WERI-Rb-1 (cell line): ENCODE data around the gene MRM3.

Experiments
- DNase-seq: peaks from one replicate; pipeline ENCODE4 v3.0.0-alpha.2; 2020
- H3K27ac ChIP-seq: fragments of 250-450 bp; sonication (Bioruptor Pico); 2 replicates; pipeline ENCODE4 v1.5.1; 2020; ENCODE audit warnings: mild to moderate bottlenecking, moderate library complexity
- H3K27me3 ChIP-seq: fragments of 250-450 bp; sonication (Bioruptor Pico); 2 replicates; pipeline ENCODE4 v1.5.1; 2021; ENCODE audit warnings: mild to moderate bottlenecking, low read depth, moderate library complexity; ENCODE audit not compliant: insufficient read depth, severe bottlenecking
- H3K36me3 ChIP-seq: fragments of 250-450 bp; sonication (Bioruptor Pico); 2 replicates; pipeline ENCODE4 v1.5.1; 2020; ENCODE audit warnings: mild to moderate bottlenecking, moderate library complexity
- H3K4me3 ChIP-seq: 2 replicates; pipeline ENCODE4 v1.5.1; 2011; ENCODE audit warnings: low read depth, mild to moderate bottlenecking, control low read depth, low read length
- H3K9me3 ChIP-seq: fragments of 250-450 bp; sonication (Bioruptor Pico); 2 replicates; pipeline ENCODE4 v1.5.1; 2021; ENCODE audit warnings: mild to moderate bottlenecking, moderate library complexity; ENCODE audit not compliant: severe bottlenecking
- CTCF ChIP-seq: IDR thresholded peaks from 2 replicates; pipeline ENCODE4 v1.5.1; 2011; ENCODE audit warnings: low read depth, mild to moderate bottlenecking, control low read depth, inconsistent platforms, low read length

MRM3 gene

GRCh38 chr17:806781-807522 lies 24.8 kb downstream of the MRM3 start:
- Histone ChIP-seq H3K36me3 (peaks cover 46% of the 10 kb centered on the region), H3K9me3 (no peaks in the 10 kb centered on the region), H3K27ac (peak overlapping the region; percentile 81), H3K4me3 (no peak overlapping the region), H3K27me3 (no peaks in the 10 kb centered on the region)
- TF ChIP-seq CTCF = no peak
- no peak for DNase-seq

GRCh38 chr17:807523-808294 lies 25.6 kb downstream of the MRM3 start:
- no peaks in the 10 kb centered on the region for H3K27me3 ChIP-seq

GRCh38 chr17:811051-811784 lies 29.1 kb downstream of the MRM3 start:
- H3K4me3 ChIP-seq = no peak overlapping the region
- peaks cover 54% of the 10 kb centered on the region for H3K36me3 ChIP-seq
- no peak overlapping the region for H3K27ac ChIP-seq

More at GRCh38 chr17:807523-808294, 25.6 kb downstream of the MRM3 start:
- Histone ChIP-seq H3K9me3 (no peaks in the 10 kb centered on the region), H3K27ac (peak overlapping the region; percentile 81), H3K4me3 (no peak overlapping the region), H3K36me3 (peaks cover 47% of the 10 kb centered on the region)
- peak; percentile 93 for DNase-seq
- no peak for TF ChIP-seq CTCF

GRCh38 chr17:812638-813204 lies 30.6 kb downstream of the MRM3 start:
- Histone ChIP-seq H3K36me3 (peaks cover 56% of the 10 kb centered on the region), H3K4me3 (no peak overlapping the region), H3K27me3 (no peaks in the 10 kb centered on the region), H3K27ac (no peak overlapping the region), H3K9me3 (no peaks in the 10 kb centered on the region)
- TF ChIP-seq CTCF = no peak
- DNase-seq = no peak

More at GRCh38 chr17:811051-811784, 29.1 kb downstream of the MRM3 start:
- no peaks in the 10 kb centered on the region for H3K27me3 ChIP-seq
- no peaks in the 10 kb centered on the region for H3K9me3 ChIP-seq
- no peak for DNase-seq
- no peak for TF ChIP-seq CTCF

GRCh38 chr17:814371-814770 lies 32.2 kb downstream of the MRM3 start:
- peaks cover 65% of the 10 kb centered on the region for H3K36me3 ChIP-seq

More at GRCh38 chr17:814371-814770, 32.2 kb downstream of the MRM3 start:
- Histone ChIP-seq H3K4me3 (no peak overlapping the region), H3K27ac (peak overlapping the region; percentile 14), H3K9me3 (no peaks in the 10 kb centered on the region), H3K27me3 (no peaks in the 10 kb centered on the region)
- DNase-seq = no peak
- TF ChIP-seq CTCF = no peak
